ENCODE measurements around the gene HECTD4. TPM values are rescaled to one million over a fixed set of nuclear protein-coding genes. Genes with fewer than 3 reads are reported as not detected.

Gene HECTD4
- total and polyA plus RNA-seq, 10 donors = 5.4 to 70.8 (median 50.1) TPM

DNA sequence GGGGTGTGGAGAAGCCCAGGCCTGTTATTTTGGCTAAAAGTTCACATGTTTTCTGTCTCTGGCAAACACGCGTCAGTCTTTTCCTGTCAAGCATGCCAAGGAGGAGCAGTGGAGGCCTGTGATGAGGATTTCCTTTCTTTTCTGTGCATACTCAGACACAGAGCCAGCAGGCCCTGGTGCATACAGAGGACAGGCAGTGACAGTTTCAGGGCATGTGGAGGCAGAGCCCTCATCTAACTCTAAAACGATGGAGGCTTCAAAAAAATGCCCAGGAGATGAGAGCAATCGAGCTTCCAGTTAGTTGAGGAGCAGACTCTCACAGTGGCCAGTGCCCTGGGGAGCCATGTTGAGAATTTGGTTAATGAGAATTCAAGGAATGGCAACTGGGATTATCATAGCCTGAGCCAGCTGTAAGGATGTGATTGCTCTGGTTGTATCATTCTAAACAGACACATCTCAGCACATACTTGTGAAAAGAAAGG lies 190.3 kb downstream of the HECTD4 start:
- Histone ChIP-seq H3K4me1 (peaks cover 0 to 4% (median 0%) of the 10 kb centered on the region in 6 donors), H3K4me3 (no peak overlapping the region), H3K9me3 (no peaks in the 10 kb centered on the region), H3K36me3 (peaks cover 2 to 100% (median 67%) of the 10 kb centered on the region in 6 donors), H3K27ac (no peak overlapping the region), H3K27me3 (replicated peaks in 1 of 7) (no peaks in the 10 kb centered on the region)
- 75 to 90% (median 80%) methylated on average over 4 of the region's 4 CpGs for WGBS, 5 donors
- TF ChIP-seq, protein P1, sequence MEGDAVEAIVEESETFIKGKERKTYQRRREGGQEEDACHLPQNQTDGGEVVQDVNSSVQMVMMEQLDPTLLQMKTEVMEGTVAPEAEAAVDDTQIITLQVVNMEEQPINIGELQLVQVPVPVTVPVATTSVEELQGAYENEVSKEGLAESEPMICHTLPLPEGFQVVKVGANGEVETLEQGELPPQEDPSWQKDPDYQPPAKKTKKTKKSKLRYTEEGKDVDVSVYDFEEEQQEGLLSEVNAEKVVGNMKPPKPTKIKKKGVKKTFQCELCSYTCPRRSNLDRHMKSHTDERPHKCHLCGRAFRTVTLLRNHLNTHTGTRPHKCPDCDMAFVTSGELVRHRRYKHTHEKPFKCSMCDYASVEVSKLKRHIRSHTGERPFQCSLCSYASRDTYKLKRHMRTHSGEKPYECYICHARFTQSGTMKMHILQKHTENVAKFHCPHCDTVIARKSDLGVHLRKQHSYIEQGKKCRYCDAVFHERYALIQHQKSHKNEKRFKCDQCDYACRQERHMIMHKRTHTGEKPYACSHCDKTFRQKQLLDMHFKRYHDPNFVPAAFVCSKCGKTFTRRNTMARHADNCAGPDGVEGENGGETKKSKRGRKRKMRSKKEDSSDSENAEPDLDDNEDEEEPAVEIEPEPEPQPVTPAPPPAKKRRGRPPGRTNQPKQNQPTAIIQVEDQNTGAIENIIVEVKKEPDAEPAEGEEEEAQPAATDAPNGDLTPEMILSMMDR (IDR thresholded peaks at IDR 0.05 in 8 of 11, conservative IDR thresholded peaks at IDR 0.05 in 3 of 11) = no peak
- no peak for TF ChIP-seq POLR2A (IDR thresholded peaks at IDR 0.05)
- intact Hi-C loops (cut with DNase I; ENCODE audit: low total_unique reads) = no loop called here
- no peak for DNase-seq

DNA sequence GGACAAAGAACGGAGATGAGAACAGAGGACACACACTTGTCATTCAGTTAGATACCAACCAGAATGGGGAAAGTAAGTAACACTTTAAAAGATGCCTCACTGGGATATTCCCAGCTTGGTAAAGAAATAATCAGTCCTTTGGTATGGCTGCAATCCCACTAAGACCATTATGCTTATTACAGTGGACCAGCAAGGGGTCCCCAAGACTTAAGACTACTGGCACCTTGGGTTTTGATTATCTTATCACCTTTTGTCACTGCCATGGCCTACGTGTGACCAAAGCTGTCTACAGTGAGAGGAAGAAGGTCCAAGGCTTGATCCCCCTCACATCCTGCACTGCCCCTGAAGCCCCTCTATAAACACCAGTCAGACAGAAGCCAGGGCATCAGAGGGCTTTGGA lies 191.0 kb downstream of the HECTD4 start:
- H3K4me1 ChIP-seq = peaks cover 0 to 4% (median 0%) of the 10 kb centered on the region in 6 donors
- H3K27me3 ChIP-seq (replicated peaks in 1 of 7) = no peaks in the 10 kb centered on the region
- no peak overlapping the region for H3K27ac ChIP-seq
- no peaks in the 10 kb centered on the region for H3K9me3 ChIP-seq
- no peak for DNase-seq
- TF ChIP-seq POLR2A (IDR thresholded peaks at IDR 0.05) (no peak), POLR2AphosphoS5 (IDR thresholded peaks at IDR 0.05) (no peak)
- TF ChIP-seq, protein P1 (IDR thresholded peaks at IDR 0.05 in 8 of 11, conservative IDR thresholded peaks at IDR 0.05 in 3 of 11) = no peak
- peaks cover 2 to 100% (median 68%) of the 10 kb centered on the region in 6 donors for H3K36me3 ChIP-seq
- intact Hi-C loops (cut with DNase I; ENCODE audit: low total_unique reads) = no loop called here
- WGBS, 5 donors = 81 to 94% (median 86%) methylated on average over 2 of the region's 2 CpGs
- H3K4me3 ChIP-seq = no peak overlapping the region

DNA sequence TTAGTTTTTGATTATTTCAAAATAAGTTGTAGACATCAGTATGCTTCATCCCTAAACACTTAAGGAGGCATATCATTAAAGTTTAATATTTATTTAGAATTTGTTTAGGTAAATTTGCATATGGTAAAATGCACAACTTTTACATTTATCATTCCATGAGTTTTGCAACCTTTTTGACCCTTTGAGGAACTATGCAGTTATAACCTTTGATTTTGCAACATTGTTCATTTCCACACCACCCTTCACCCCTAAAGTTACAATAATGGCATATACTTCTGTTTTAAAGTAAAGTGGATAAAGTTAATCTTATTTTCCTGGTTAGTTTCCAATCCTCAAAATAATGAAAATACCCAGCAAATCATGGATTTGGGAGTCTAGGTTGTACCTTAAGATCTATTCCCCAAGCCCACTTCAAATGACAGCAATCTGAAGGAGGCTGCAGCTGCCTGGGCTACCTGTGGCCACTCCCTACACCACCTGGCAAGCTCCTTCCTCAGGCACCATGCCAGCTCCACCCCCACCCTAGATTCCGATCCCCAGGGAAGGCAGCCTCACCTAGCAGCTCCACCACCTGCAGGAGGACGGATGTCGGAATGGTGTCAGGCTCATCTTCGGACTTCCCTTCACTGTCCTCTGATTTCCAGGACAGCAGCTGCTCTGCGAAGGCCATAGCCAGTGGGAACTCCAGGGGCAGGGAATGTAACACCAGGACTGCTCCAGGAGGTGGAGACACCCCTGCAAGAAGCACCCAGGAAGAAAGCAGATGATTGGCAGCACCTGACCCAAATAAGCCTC lies 191.8 kb downstream of the HECTD4 start:
- 87 to 96% (median 88%) methylated on average over 2 to 5 of the region's 5 CpGs for WGBS, 5 donors
- TF ChIP-seq POLR2AphosphoS5 (IDR thresholded peaks at IDR 0.05) (no peak), POLR2A (IDR thresholded peaks at IDR 0.05) (no peak)
- TF ChIP-seq, protein P1 (IDR thresholded peaks at IDR 0.05 in 8 of 11, conservative IDR thresholded peaks at IDR 0.05 in 3 of 11) = no peak
- Histone ChIP-seq H3K9me3 (no peaks in the 10 kb centered on the region), H3K36me3 (peaks cover 2 to 100% (median 69%) of the 10 kb centered on the region in 6 donors), H3K4me1 (peaks cover 0 to 4% (median 0%) of the 10 kb centered on the region in 6 donors), H3K27me3 (replicated peaks in 1 of 7) (no peaks in the 10 kb centered on the region), H3K4me3 (no peak overlapping the region), H3K27ac (no peak overlapping the region)
- DNase-seq = no peak
- intact Hi-C loops (cut with DNase I; ENCODE audit: low total_unique reads) = no loop called here

DNA sequence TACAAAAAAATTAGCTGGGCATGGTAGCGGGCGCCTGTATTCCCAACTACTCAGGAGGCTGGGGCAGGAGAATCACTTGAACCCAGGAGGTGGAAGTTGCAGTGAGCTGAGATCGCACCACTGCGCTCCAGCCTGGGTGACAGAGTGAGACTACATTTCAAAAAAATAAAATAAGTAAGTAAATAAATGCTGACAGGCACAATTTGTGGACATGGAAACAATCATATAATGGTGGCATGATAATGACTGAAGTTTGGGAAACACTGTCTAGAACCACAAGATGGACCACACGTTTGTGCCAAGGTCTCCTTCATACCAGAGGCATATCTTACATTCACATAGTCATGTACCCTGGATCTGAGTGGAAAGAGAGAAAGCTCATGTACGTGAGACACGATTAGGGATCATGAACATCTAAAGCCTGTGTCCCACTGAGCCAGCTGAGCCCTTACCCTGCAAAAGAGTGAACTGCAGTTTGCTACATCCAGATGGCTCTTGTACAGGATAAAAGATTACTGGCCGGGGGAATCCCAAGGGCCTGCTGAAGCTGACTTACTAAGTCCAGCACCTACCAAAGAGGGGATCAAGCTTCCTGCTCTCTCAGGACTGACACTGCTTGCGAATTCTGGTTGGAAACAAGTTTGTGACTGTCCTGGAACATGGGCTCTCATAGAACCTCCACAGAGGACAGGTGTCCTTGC lies 194.0 kb downstream of the HECTD4 start:
- H3K9me3 ChIP-seq = no peaks in the 10 kb centered on the region
- H3K27me3 ChIP-seq (replicated peaks in 1 of 7) = no peaks in the 10 kb centered on the region
- H3K27ac ChIP-seq = no peak overlapping the region
- TF ChIP-seq POLR2A (IDR thresholded peaks at IDR 0.05) (no peak), POLR2AphosphoS5 (IDR thresholded peaks at IDR 0.05) (no peak)
- TF ChIP-seq, protein P1 (IDR thresholded peaks at IDR 0.05 in 8 of 11, conservative IDR thresholded peaks at IDR 0.05 in 3 of 11) = no peak
- DNase-seq = no peak
- H3K4me1 ChIP-seq = peaks cover 0 to 4% (median 0%) of the 10 kb centered on the region in 6 donors
- intact Hi-C loops (cut with DNase I; ENCODE audit: low total_unique reads) = no loop called here
- 83 to 94% (median 93%) methylated on average over 9 of the region's 9 CpGs for WGBS, 5 donors
- H3K4me3 ChIP-seq = no peak overlapping the region
- H3K36me3 ChIP-seq = peaks cover 0 to 100% (median 68%) of the 10 kb centered on the region in 6 donors
